Panc1 (cell line): ENCODE data around the gene USP15. TPM values are rescaled to one million over a fixed set of nuclear protein-coding genes. Genes with fewer than 3 reads are reported as not detected.

Experiments used
- ATAC-seq: fragments of 200-7000 bp; cut with Tn5 transposase; 2 replicates; pipeline ENCODE4 v1.9.1; 2020; ENCODE audit warnings: mild to moderate bottlenecking, moderate library complexity
- BruUV-seq: library from RNA; stranded (reverse); fragments of 400-500 nt; replicated peaks from 2 replicates; lab custom pipeline; 2021; lab: Mats Ljungman, UMichigan
- CTCF ChIA-PET: fragments of 300-600 bp; sonication (Branson Sonifier 250); formaldehyde crosslinking; loops from one replicate; lab custom pipeline; 2022; ENCODE audit warnings: antibody characterized with exemption; lab: Charles Lee
- POLR2A ChIA-PET: fragments of 300-600 bp; sonication (Branson Sonifier 250); formaldehyde crosslinking; loops from one replicate; lab custom pipeline; 2022; ENCODE audit warnings: antibody characterized with exemption; lab: Charles Lee
- DNase-seq: peaks from one replicate; pipeline ENCODE4 v3.0.0-alpha.2; 2010; ENCODE audit warnings: low read depth, low spot score
- H3K27ac ChIP-seq: 2 replicates; pipeline ENCODE4 v1.5.1; 2011; ENCODE audit warnings: mild to moderate bottlenecking, low read length, inconsistent platforms
- H3K27me3 ChIP-seq: fragments of 200-500 bp; sonication (Bioruptor generic); 2 replicates; pipeline ENCODE4 v1.6.0; 2014; ENCODE audit warnings: low read length, inconsistent platforms; ENCODE audit not compliant: control insufficient read depth, insufficient read depth
- H3K36me3 ChIP-seq: fragments of 200-500 bp; sonication (Bioruptor generic); 2 replicates; pipeline ENCODE4 v1.5.1; 2014; ENCODE audit warnings: inconsistent platforms, mild to moderate bottlenecking, low read length, moderate library complexity; ENCODE audit not compliant: control insufficient read depth, insufficient read depth
- H3K4me1 ChIP-seq: 2 replicates; pipeline ENCODE4 v1.5.1; 2011; ENCODE audit warnings: inconsistent platforms, mild to moderate bottlenecking, low read length, moderate library complexity; ENCODE audit not compliant: control insufficient read depth, insufficient read depth
- H3K4me3 ChIP-seq, 2 experiments: 2 replicates each; pipeline ENCODE4 v1.5.1; 2011 to 2012; ENCODE audit warnings: low read depth in 2 of 2, low read length in 2 of 2, mild to moderate bottlenecking in 2 of 2, inconsistent platforms in 1 of 2, moderate library complexity in 1 of 2
- H3K9me3 ChIP-seq: fragments of 200-500 bp; sonication (Bioruptor generic); 2 replicates; pipeline ENCODE4 v1.5.1; 2014; ENCODE audit warnings: low read depth, mild to moderate bottlenecking, inconsistent platforms, low read length, moderate library complexity; ENCODE audit not compliant: control insufficient read depth, insufficient read depth
- POLR2AphosphoS5 ChIP-seq: IDR thresholded peaks from 2 replicates; pipeline ENCODE4 v1.6.1; 2012; ENCODE audit warnings: mild to moderate bottlenecking, low read depth, low read length, moderate library complexity
- SIN3A ChIP-seq: IDR thresholded peaks from 2 replicates; pipeline ENCODE4 v1.6.1; 2012; ENCODE audit warnings: low read depth, mild to moderate bottlenecking, low read length, moderate library complexity, borderline replicate concordance; ENCODE audit not compliant: insufficient read depth
- TCF7L2 ChIP-seq: IDR thresholded peaks from 2 replicates; pipeline ENCODE4 v1.6.1; 2011; ENCODE audit warnings: mild to moderate bottlenecking, low read depth, low read length, inconsistent platforms
- in situ Hi-C: cut with HindIII; loops from 2 replicates; pipeline ENCODE4 v1.10.0; 2016; ENCODE audit warnings: low sequenced_read_pairs, low pct_unique_long_range_greater_than_20kb
- intact Hi-C: fragments of 100-400 bp; cut with micrococcal nuclease; formaldehyde crosslinking; loops from one replicate; pipeline ENCODE4 v1.10.0; 2022; ENCODE audit not compliant: unreplicated experiment
- total RNA-seq: library from RNA; stranded (reverse); gene quantifications from one replicate; pipeline ENCODE4 v1.2.1, GENCODE V29; 2021; ENCODE audit not compliant: unreplicated experiment
- TF ChIP-seq, protein P1 (sequence below), 2 experiments: IDR thresholded peaks; 2 replicates each; pipeline ENCODE4 v1.6.1; 2011 to 2012; ENCODE audit warnings: low read depth in 2 of 2, control low read depth in 1 of 2, low read length in 1 of 2, mild to moderate bottlenecking in 1 of 2, moderate library complexity in 1 of 2; ENCODE audit not compliant: insufficient read depth in 1 of 2
- TF ChIP-seq, protein P2 (sequence below): fragments of 450-650 bp; IDR thresholded peaks from 2 replicates; pipeline ENCODE4 v1.5.1; 2017; ENCODE audit warnings: mild to moderate bottlenecking

The USP15 gene
- total RNA-seq, 1 experiment from 2014 or later: 35.4 TPM

DNA sequence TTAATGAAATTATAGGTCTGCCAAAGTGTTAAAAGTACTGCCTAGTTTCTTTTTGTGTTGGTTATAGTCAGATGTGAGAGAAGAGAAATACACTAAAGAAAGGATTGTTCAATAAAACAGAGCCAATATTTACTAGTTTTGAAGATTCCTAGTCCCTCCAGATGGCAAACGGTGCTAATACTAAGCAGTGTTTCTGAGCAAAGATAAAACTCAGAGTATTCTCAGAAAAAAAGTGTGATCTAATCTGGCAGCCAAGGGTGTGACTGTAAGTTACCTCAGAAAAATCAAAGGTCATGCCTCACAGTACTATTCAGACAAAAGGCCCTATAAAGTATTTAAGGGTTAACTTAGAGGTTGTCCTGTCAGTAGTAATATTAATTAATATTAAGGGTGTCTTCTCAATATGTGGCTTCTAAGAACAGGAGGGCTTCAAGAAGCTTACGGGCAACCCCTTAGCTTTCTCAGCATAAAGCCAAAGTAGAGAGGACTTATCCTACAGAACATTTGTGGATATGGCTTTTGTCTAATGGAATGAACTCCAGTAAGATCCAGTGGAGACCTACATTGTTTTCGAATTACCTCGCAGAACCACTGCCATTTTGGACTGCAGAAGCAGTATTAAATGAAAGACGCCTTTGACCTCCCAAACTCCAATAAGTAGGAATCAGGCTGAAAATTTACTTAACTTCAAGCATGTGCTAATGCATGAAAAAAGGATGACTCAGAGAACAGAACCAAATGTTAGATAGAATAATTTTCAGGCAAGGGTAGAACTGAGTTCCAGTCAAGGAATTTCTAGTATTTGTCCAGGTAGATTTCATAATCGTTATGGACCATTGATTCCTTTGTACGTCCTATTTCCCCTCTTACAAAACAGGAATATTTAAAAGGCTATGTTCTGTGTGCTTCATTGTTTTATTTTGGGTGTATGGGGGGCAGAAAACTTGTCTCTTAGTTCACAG is 46.6 kb downstream of the USP15 start:
- ATAC-seq (no peak), DNase-seq (no peak)
- Histone ChIP-seq H3K4me3 (no peak overlapping the region), H3K27me3 (no peaks in the 10 kb centered on the region), H3K9me3 (peaks cover 25% of the 10 kb centered on the region; the same call in 1 of the 2 replicates), H3K27ac (no peak overlapping the region), H3K36me3 (peaks cover 7% of the 10 kb centered on the region; the same call in 1 of the 2 replicates), H3K4me1 (no peaks in the 10 kb centered on the region)
- intact Hi-C loops: no loop called here
- TF ChIP-seq TCF7L2: no peak
- TF ChIP-seq, protein P1, sequence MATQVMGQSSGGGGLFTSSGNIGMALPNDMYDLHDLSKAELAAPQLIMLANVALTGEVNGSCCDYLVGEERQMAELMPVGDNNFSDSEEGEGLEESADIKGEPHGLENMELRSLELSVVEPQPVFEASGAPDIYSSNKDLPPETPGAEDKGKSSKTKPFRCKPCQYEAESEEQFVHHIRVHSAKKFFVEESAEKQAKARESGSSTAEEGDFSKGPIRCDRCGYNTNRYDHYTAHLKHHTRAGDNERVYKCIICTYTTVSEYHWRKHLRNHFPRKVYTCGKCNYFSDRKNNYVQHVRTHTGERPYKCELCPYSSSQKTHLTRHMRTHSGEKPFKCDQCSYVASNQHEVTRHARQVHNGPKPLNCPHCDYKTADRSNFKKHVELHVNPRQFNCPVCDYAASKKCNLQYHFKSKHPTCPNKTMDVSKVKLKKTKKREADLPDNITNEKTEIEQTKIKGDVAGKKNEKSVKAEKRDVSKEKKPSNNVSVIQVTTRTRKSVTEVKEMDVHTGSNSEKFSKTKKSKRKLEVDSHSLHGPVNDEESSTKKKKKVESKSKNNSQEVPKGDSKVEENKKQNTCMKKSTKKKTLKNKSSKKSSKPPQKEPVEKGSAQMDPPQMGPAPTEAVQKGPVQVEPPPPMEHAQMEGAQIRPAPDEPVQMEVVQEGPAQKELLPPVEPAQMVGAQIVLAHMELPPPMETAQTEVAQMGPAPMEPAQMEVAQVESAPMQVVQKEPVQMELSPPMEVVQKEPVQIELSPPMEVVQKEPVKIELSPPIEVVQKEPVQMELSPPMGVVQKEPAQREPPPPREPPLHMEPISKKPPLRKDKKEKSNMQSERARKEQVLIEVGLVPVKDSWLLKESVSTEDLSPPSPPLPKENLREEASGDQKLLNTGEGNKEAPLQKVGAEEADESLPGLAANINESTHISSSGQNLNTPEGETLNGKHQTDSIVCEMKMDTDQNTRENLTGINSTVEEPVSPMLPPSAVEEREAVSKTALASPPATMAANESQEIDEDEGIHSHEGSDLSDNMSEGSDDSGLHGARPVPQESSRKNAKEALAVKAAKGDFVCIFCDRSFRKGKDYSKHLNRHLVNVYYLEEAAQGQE (IDR thresholded peaks at IDR 0.05; ENCODE audit: insufficient read depth in 1 of 2, low read depth in 2 of 2, low read length in 1 of 2): no peak
- TF ChIP-seq, protein P2, sequence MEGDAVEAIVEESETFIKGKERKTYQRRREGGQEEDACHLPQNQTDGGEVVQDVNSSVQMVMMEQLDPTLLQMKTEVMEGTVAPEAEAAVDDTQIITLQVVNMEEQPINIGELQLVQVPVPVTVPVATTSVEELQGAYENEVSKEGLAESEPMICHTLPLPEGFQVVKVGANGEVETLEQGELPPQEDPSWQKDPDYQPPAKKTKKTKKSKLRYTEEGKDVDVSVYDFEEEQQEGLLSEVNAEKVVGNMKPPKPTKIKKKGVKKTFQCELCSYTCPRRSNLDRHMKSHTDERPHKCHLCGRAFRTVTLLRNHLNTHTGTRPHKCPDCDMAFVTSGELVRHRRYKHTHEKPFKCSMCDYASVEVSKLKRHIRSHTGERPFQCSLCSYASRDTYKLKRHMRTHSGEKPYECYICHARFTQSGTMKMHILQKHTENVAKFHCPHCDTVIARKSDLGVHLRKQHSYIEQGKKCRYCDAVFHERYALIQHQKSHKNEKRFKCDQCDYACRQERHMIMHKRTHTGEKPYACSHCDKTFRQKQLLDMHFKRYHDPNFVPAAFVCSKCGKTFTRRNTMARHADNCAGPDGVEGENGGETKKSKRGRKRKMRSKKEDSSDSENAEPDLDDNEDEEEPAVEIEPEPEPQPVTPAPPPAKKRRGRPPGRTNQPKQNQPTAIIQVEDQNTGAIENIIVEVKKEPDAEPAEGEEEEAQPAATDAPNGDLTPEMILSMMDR: no peak
- TF ChIP-seq SIN3A: no peak
- TF ChIP-seq POLR2AphosphoS5: no peak
- POLR2A ChIA-PET: no interaction called here
- in situ Hi-C loops: no loop called here
- no TSS peak for BruUV-seq
- CTCF ChIA-PET: no interaction called here

DNA sequence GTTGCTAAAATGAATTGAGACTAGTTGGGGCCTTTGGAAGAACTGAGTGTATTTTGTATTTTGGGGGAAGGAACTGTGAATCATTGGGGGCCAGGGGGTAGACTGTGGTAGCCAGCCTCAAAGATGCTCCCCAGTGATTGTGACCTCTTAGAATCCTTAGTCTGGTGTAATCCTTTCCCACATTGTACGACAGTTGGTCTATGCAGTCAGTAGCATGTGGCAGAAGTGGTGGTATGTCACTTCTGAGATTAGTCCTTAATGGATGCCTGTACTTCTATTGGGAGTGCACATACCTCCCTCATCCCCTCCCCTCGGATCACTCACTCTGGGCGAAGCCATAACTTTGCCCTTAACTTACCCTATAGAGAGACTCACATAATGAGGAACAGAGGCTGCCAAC is 48.0 kb downstream of the USP15 start:
- ChIA-PET POLR2A (no interaction called here), CTCF (no interaction called here)
- Histone ChIP-seq H3K9me3 (peaks cover 18% of the 10 kb centered on the region; the same call in 1 of the 2 replicates), H3K4me1 (no peaks in the 10 kb centered on the region; the same call in 1 of the 2 replicates), H3K27me3 (no peaks in the 10 kb centered on the region), H3K36me3 (peaks cover 7% of the 10 kb centered on the region; the same call in 1 of the 2 replicates), H3K27ac (no peak overlapping the region), H3K4me3 (no peak overlapping the region)
- no TSS peak for BruUV-seq
- DNase-seq (no peak), ATAC-seq (no peak)
- intact Hi-C loops: no loop called here
- in situ Hi-C loops: no loop called here
- TF ChIP-seq, protein P2: no peak
- TF ChIP-seq POLR2AphosphoS5 (no peak), SIN3A (no peak), TCF7L2 (no peak)
